ENCODE results near the gene TBC1D1.

Gene TBC1D1

DNA sequence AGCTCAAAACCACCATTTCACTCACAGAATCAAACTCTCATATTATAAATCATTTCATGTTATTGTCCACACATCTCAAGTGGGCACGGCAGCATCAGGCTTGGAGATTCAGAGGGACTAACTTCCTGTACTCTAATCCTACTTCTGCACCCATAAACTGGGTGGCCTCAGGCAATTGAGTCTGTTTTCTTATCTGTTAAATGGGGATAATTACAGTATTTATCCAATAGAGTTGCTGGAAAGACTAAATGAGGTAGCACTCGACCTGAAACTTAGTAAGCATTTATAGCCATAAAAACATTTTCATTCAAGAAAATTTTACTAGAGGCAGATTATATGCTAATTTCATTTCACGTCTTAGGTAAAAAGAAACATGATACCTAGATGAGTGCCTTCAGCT lies 13.0 kb downstream of the TBC1D1 start:
- no peak for ATAC-seq
- no peak for TF ChIP-seq ZNF70 (CRISPR knock-in tag; IDR thresholded peaks at IDR 0.05)
- no peak for TF ChIP-seq SNAI2 (CRISPR knock-in tag; IDR thresholded peaks at IDR 0.05)
- TF ChIP-seq ZNF565 (CRISPR knock-in tag; conservative IDR thresholded peaks at IDR 0.05; ENCODE audit: low read depth) = no peak
- TF ChIP-seq TSHZ2 (CRISPR knock-in tag; IDR thresholded peaks at IDR 0.05) = no peak
- no peak for TF ChIP-seq ESRRG (CRISPR knock-in tag; IDR thresholded peaks at IDR 0.05)
- no peak for TF ChIP-seq ARNTL (CRISPR knock-in tag; IDR thresholded peaks at IDR 0.05; ENCODE audit: borderline replicate concordance, low read depth)

- no peak for ATAC-seq
- TF ChIP-seq BACH2 (CRISPR knock-in tag; IDR thresholded peaks at IDR 0.05; ENCODE audit: borderline replicate concordance) (no peak), ISL1 (CRISPR knock-in tag; IDR thresholded peaks at IDR 0.05) (no peak), OSR1 (CRISPR knock-in tag; IDR thresholded peaks at IDR 0.05) (no peak), TOX (CRISPR knock-in tag; IDR thresholded peaks at IDR 0.05; ENCODE audit: borderline replicate concordance) (no peak), ZFP3 (CRISPR knock-in tag; IDR thresholded peaks at IDR 0.05) (no peak), ZNF8 (CRISPR knock-in tag; IDR thresholded peaks at IDR 0.05) (no peak), TSHZ2 (CRISPR knock-in tag; IDR thresholded peaks at IDR 0.05) (no peak), GLIS3 (CRISPR knock-in tag; IDR thresholded peaks at IDR 0.05) (no peak), ZC3H10 (CRISPR knock-in tag; IDR thresholded peaks at IDR 0.05) (no peak), ZNF70 (CRISPR knock-in tag; IDR thresholded peaks at IDR 0.05) (no peak), SNAI2 (CRISPR knock-in tag; IDR thresholded peaks at IDR 0.05) (no peak), CREB5 (CRISPR knock-in tag; IDR thresholded peaks at IDR 0.05; ENCODE audit: low read depth) (no peak), ZNF565 (CRISPR knock-in tag; conservative IDR thresholded peaks at IDR 0.05; ENCODE audit: low read depth) (no peak), ZFP30 (CRISPR knock-in tag; IDR thresholded peaks at IDR 0.05) (no peak), CSDC2 (CRISPR knock-in tag; IDR thresholded peaks at IDR 0.05) (no peak), ESRRG (CRISPR knock-in tag; IDR thresholded peaks at IDR 0.05) (no peak)
- TF ChIP-seq, protein P1, sequence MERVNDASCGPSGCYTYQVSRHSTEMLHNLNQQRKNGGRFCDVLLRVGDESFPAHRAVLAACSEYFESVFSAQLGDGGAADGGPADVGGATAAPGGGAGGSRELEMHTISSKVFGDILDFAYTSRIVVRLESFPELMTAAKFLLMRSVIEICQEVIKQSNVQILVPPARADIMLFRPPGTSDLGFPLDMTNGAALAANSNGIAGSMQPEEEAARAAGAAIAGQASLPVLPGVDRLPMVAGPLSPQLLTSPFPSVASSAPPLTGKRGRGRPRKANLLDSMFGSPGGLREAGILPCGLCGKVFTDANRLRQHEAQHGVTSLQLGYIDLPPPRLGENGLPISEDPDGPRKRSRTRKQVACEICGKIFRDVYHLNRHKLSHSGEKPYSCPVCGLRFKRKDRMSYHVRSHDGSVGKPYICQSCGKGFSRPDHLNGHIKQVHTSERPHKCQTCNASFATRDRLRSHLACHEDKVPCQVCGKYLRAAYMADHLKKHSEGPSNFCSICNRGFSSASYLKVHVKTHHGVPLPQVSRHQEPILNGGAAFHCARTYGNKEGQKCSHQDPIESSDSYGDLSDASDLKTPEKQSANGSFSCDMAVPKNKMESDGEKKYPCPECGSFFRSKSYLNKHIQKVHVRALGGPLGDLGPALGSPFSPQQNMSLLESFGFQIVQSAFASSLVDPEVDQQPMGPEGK (CRISPR knock-in tag; IDR thresholded peaks at IDR 0.05; ENCODE audit: borderline replicate concordance) = no peak
- TF ChIP-seq, protein P2, sequence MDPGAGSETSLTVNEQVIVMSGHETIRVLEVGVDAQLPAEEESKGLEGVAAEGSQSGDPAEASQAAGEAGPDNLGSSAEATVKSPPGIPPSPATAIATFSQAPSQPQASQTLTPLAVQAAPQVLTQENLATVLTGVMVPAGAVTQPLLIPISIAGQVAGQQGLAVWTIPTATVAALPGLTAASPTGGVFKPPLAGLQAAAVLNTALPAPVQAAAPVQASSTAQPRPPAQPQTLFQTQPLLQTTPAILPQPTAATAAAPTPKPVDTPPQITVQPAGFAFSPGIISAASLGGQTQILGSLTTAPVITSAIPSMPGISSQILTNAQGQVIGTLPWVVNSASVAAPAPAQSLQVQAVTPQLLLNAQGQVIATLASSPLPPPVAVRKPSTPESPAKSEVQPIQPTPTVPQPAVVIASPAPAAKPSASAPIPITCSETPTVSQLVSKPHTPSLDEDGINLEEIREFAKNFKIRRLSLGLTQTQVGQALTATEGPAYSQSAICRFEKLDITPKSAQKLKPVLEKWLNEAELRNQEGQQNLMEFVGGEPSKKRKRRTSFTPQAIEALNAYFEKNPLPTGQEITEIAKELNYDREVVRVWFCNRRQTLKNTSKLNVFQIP (CRISPR knock-in tag; IDR thresholded peaks at IDR 0.05; ENCODE audit: borderline replicate concordance, low read depth) = no peak
- TF ChIP-seq, protein P3, sequence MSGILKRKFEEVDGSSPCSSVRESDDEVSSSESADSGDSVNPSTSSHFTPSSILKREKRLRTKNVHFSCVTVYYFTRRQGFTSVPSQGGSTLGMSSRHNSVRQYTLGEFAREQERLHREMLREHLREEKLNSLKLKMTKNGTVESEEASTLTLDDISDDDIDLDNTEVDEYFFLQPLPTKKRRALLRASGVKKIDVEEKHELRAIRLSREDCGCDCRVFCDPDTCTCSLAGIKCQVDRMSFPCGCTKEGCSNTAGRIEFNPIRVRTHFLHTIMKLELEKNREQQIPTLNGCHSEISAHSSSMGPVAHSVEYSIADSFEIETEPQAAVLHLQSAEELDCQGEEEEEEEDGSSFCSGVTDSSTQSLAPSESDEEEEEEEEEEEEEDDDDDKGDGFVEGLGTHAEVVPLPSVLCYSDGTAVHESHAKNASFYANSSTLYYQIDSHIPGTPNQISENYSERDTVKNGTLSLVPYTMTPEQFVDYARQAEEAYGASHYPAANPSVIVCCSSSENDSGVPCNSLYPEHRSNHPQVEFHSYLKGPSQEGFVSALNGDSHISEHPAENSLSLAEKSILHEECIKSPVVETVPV (CRISPR knock-in tag; IDR thresholded peaks at IDR 0.05) = no peak
Measured at GRCh38 chr4:37904824-37905223, 13.9 kb downstream of the TBC1D1 start.
